CD4-positive, alpha-beta T cell (primary cell): Measurements from ENCODE around the gene PCDH20. TPM values are rescaled to one million over a fixed set of nuclear protein-coding genes. Genes with fewer than 3 reads are reported as not detected.

Source experiments
- ATAC-seq: fragments of 200-7000 bp; cut with Tn5 transposase; one replicate; pipeline ENCODE4 v1.10.0; 2022; ENCODE audit warnings: mild to moderate bottlenecking; ENCODE audit not compliant: poor library complexity
- CTCF ChIA-PET: fragments of 350-600 bp; sonication (Branson Sonifier 250); formaldehyde crosslinking; loops from one replicate; lab custom pipeline; 2021; ENCODE audit warnings: antibody characterized with exemption, inconsistent platforms; lab: Charles Lee
- POLR2A ChIA-PET: fragments of 350-600 bp; sonication (Branson Sonifier 250); formaldehyde crosslinking; loops from one replicate; lab custom pipeline; 2021; ENCODE audit warnings: antibody characterized with exemption, inconsistent platforms; lab: Charles Lee
- DNase-seq, 14 experiments: peaks; one replicate each; pipeline ENCODE4 v3.0.0-alpha.2; 2013 to 2020; ENCODE audit warnings: mixed read lengths in 2 of 14
- H3K27ac ChIP-seq, 2 donors: one replicate each; pipeline versions ENCODE4 v1.5.1 to v1.7.0; 2013; ENCODE audit warnings: low read length in 2 of 2, low read depth in 1 of 2, mild to moderate bottlenecking in 1 of 2
- H3K27me3 ChIP-seq, 2 experiments: 1 replicate in 1 of 2; 2 replicates in 1 of 2; pipeline versions ENCODE4 v1.6.1 to v1.7.0; 2013; ENCODE audit warnings: low read length in 2 of 2, control low read depth in 1 of 2, mild to moderate bottlenecking in 1 of 2, moderate library complexity in 1 of 2; ENCODE audit not compliant: insufficient read depth in 2 of 2, control insufficient read depth in 1 of 2
- H3K36me3 ChIP-seq: one replicate; pipeline ENCODE4 v1.6.1; 2013; ENCODE audit warnings: low read length, control low read depth; ENCODE audit not compliant: insufficient read depth
- H3K4me1 ChIP-seq: one replicate; pipeline ENCODE4 v1.6.1; 2013; ENCODE audit warnings: low read length, control low read depth; ENCODE audit not compliant: insufficient read depth
- H3K4me3 ChIP-seq: one replicate; pipeline ENCODE4 v1.5.1; 2013; ENCODE audit warnings: mild to moderate bottlenecking, low read length, moderate library complexity
- H3K9me3 ChIP-seq, 2 experiments: 1 replicate in 1 of 2; 2 replicates in 1 of 2; pipeline versions ENCODE4 v1.6.1 to v1.7.0; 2013; ENCODE audit warnings: low read length in 2 of 2, mild to moderate bottlenecking in 2 of 2, control low read depth in 1 of 2, moderate library complexity in 1 of 2; ENCODE audit not compliant: control insufficient read depth in 1 of 2, insufficient read depth in 1 of 2
- H3K27ac Mint-ChIP-seq: one replicate; pipeline ENCODE4 v1.8.0; 2020; ENCODE audit warnings: mixed read lengths
- H3K27me3 Mint-ChIP-seq: one replicate; pipeline ENCODE4 v1.8.0; 2021; ENCODE audit warnings: mixed read lengths
- H3K36me3 Mint-ChIP-seq: one replicate; pipeline ENCODE4 v1.8.0; 2021; ENCODE audit warnings: low read depth, mixed read lengths
- H3K4me1 Mint-ChIP-seq: one replicate; pipeline ENCODE4 v1.8.0; 2021; ENCODE audit warnings: low read depth, mixed read lengths
- H3K4me3 Mint-ChIP-seq: one replicate; pipeline ENCODE4 v1.8.0; 2020; ENCODE audit warnings: mild to moderate bottlenecking, mixed read lengths
- H3K9me3 Mint-ChIP-seq: one replicate; pipeline ENCODE4 v1.8.0; 2020; ENCODE audit warnings: mixed read lengths
- CTCF ChIP-seq: fragments of 200-600 bp; IDR thresholded peaks from one replicate; pipeline ENCODE4 v1.8.0; 2022; ENCODE audit warnings: antibody characterized with exemption, mild to moderate bottlenecking
- intact Hi-C, 2 experiments: fragments of 100-400 bp; cut with DNase I in 1 of 2; cut with micrococcal nuclease in 1 of 2; formaldehyde crosslinking; loops; one replicate each; pipeline versions ENCODE4 v1.15.1 to v1.9.0; 2023 to 2025; cut with DNase I, micrococcal nuclease
- total RNA-seq, 174 experiments: library from RNA in 2 of 174; stranded (reverse) in 2 of 174; gene quantifications; one replicate each; pipeline ENCODE4 v1.2.3 and lab custom pipeline; 2021 to 2026

Gene PCDH20
- total RNA-seq, 2 experiments from 2014 or later, result not detected

GRCh38 chr13:61362522-61362921, 53.1 kb downstream of the PCDH20 start:
- no peaks in the 10 kb centered on the region for H3K36me3 Mint-ChIP-seq
- Histone ChIP-seq H3K9me3 (peaks cover 0 to 9% of the 10 kb centered on the region in 2 experiments), H3K4me3 (no peak overlapping the region), H3K36me3 (no peaks in the 10 kb centered on the region), H3K27ac (no peak overlapping the region), H3K27me3 (no peaks in the 10 kb centered on the region), H3K4me1 (no peaks in the 10 kb centered on the region)
- intact Hi-C loops, result no loop called here
- POLR2A ChIA-PET, result no interaction called here
- no peak for TF ChIP-seq CTCF
- H3K9me3 Mint-ChIP-seq, result peaks cover 7% of the 10 kb centered on the region
- CTCF ChIA-PET, result no interaction called here
- no peaks in the 10 kb centered on the region for H3K27me3 Mint-ChIP-seq
- ATAC-seq (no peak), DNase-seq (no peak)
- H3K4me1 Mint-ChIP-seq, result no peaks in the 10 kb centered on the region
- no peak overlapping the region for H3K27ac Mint-ChIP-seq
- H3K4me3 Mint-ChIP-seq, result no peak overlapping the region
